Mesendoderm (in vitro differentiated cells): ENCODE data around the gene SLC2A11.

Experiments
- DNase-seq: peaks from one replicate; pipeline ENCODE4 v3.0.0; 2013
- H2AK5ac ChIP-seq: 2 replicates; pipeline ENCODE4 v1.6.1; 2013; ENCODE audit warnings: low read length, inconsistent platforms
- H2BK120ac ChIP-seq: 2 replicates; pipeline ENCODE4 v1.6.1; 2013; ENCODE audit warnings: low read depth, mild to moderate bottlenecking, low read length, moderate library complexity, mixed read lengths
- H2BK15ac ChIP-seq: replicated peaks from 2 replicates; pipeline ENCODE4 v1.6.1; 2013; ENCODE audit warnings: low read depth, mild to moderate bottlenecking, moderate library complexity
- H2BK5ac ChIP-seq: 2 replicates; pipeline ENCODE4 v1.6.1; 2013; ENCODE audit warnings: low read length, inconsistent platforms
- H3K18ac ChIP-seq: 2 replicates; pipeline ENCODE4 v1.6.1; 2013; ENCODE audit warnings: mild to moderate bottlenecking, low read length, mixed read lengths
- H3K23ac ChIP-seq: one replicate; pipeline ENCODE4 v1.6.1; 2013; ENCODE audit warnings: low read length
- H3K27ac ChIP-seq: 2 replicates; pipeline ENCODE4 v1.5.1; 2013; ENCODE audit warnings: low read depth, mild to moderate bottlenecking, inconsistent platforms, low read length, moderate library complexity
- H3K27me3 ChIP-seq: 2 replicates; pipeline ENCODE4 v1.6.1; 2013; ENCODE audit warnings: low read length, control low read depth, mild to moderate bottlenecking, inconsistent platforms; ENCODE audit not compliant: insufficient read depth, poor library complexity
- H3K36me3 ChIP-seq: 2 replicates; pipeline ENCODE4 v1.6.1; 2013; ENCODE audit warnings: low read length, inconsistent platforms; ENCODE audit not compliant: control insufficient read depth, insufficient read depth
- H3K4ac ChIP-seq: one replicate; pipeline ENCODE4 v1.6.1; 2013; ENCODE audit warnings: low read depth, mild to moderate bottlenecking, low read length, moderate library complexity
- H3K4me1 ChIP-seq: 2 replicates; pipeline ENCODE4 v1.6.1; 2013; ENCODE audit warnings: low read depth, low read length, inconsistent platforms; ENCODE audit not compliant: control insufficient read depth
- H3K4me2 ChIP-seq: 2 replicates; pipeline ENCODE4 v1.6.1; 2013; ENCODE audit warnings: low read length
- H3K4me3 ChIP-seq: 2 replicates; pipeline ENCODE4 v1.5.1; 2013; ENCODE audit warnings: mild to moderate bottlenecking, low read length
- H3K56ac ChIP-seq: one replicate; pipeline ENCODE4 v1.6.1; 2013; ENCODE audit warnings: low read length
- H3K79me1 ChIP-seq: 2 replicates; pipeline ENCODE4 v1.6.1; 2013; ENCODE audit warnings: low read length, inconsistent platforms
- H3K79me2 ChIP-seq: 2 replicates; pipeline ENCODE4 v1.6.1; 2013; ENCODE audit warnings: mild to moderate bottlenecking, low read length; ENCODE audit not compliant: control insufficient read depth, insufficient read depth
- H3K9ac ChIP-seq: 2 replicates; pipeline ENCODE4 v1.6.1; 2013; ENCODE audit warnings: low read length, inconsistent platforms
- H4K5ac ChIP-seq: one replicate; pipeline ENCODE4 v1.6.1; 2013; ENCODE audit warnings: low read length
- H4K8ac ChIP-seq: one replicate; pipeline ENCODE4 v1.6.1; 2013; ENCODE audit warnings: low read depth, mild to moderate bottlenecking, control low read depth, low read length, moderate library complexity
- WGBS: extraction: QIAGEN DNeasy Blood & Tissue Kit; methylation state at CpG from one replicate; pipeline ENCODE4 v1.1.7; 2013; ENCODE audit warnings: low lambda C conversion rate, missing lambda C conversion rate; ENCODE audit not compliant: insufficient coverage; ENCODE audit errors: extremely low coverage; 5-methylcytosine and 5-hydroxymethylcytosine counted together

The SLC2A11 gene

GRCh38 chr22:23841736-23842445 is 15.8 kb upstream of the SLC2A11 start:
- no peak overlapping the region for H4K5ac ChIP-seq
- WGBS = no CpG with 5 or more reads among the region's 20 CpGs
- DNase-seq = no peak

GRCh38 chr22:23842599-23842998 is 15.1 kb upstream of the SLC2A11 start:
- Histone ChIP-seq H3K56ac (no peak overlapping the region), H3K4me1 (peaks cover 3% of the 10 kb centered on the region)

More at GRCh38 chr22:23841736-23842445, 15.8 kb upstream of the SLC2A11 start:
- H3K36me3 ChIP-seq = no peaks in the 10 kb centered on the region
- H3K4ac ChIP-seq = no peak overlapping the region
- H3K4me2 ChIP-seq = no peak overlapping the region
- H3K4me1 ChIP-seq = peaks cover 3% of the 10 kb centered on the region
- no peak overlapping the region for H3K56ac ChIP-seq
- H3K4me3 ChIP-seq = no peak overlapping the region
- no peak overlapping the region for H2BK15ac ChIP-seq
- H3K27ac ChIP-seq = no peak overlapping the region
- no peak overlapping the region for H3K9ac ChIP-seq
- no peak overlapping the region for H3K23ac ChIP-seq
- no peak overlapping the region for H4K8ac ChIP-seq
- H3K79me2 ChIP-seq = no peaks in the 10 kb centered on the region
- H3K79me1 ChIP-seq = no peaks in the 10 kb centered on the region
- H2BK120ac ChIP-seq = no peak overlapping the region
- no peak overlapping the region for H2BK5ac ChIP-seq
- H3K27me3 ChIP-seq = no peaks in the 10 kb centered on the region
- H2AK5ac ChIP-seq = no peak overlapping the region
- H3K18ac ChIP-seq = no peak overlapping the region

GRCh38 chr22:23844739-23845202 is 12.9 kb upstream of the SLC2A11 start:
- Histone ChIP-seq H3K79me1 (no peaks in the 10 kb centered on the region), H2BK15ac (no peak overlapping the region), H3K4ac (no peak overlapping the region), H2BK120ac (no peak overlapping the region), H4K8ac (no peak overlapping the region), H2BK5ac (no peak overlapping the region), H3K23ac (no peak overlapping the region), H3K4me3 (no peak overlapping the region), H3K4me1 (peaks cover 2% of the 10 kb centered on the region), H3K18ac (no peak overlapping the region), H3K9ac (no peak overlapping the region), H3K27ac (no peak overlapping the region), H3K36me3 (no peaks in the 10 kb centered on the region), H3K4me2 (no peak overlapping the region), H2AK5ac (no peak overlapping the region), H3K79me2 (no peaks in the 10 kb centered on the region), H4K5ac (no peak overlapping the region), H3K27me3 (no peaks in the 10 kb centered on the region), H3K56ac (no peak overlapping the region)
- no CpG with 5 or more reads among the region's 8 CpGs for WGBS
- no peak for DNase-seq

More at GRCh38 chr22:23842599-23842998, 15.1 kb upstream of the SLC2A11 start:
- H2BK120ac ChIP-seq = no peak overlapping the region
- H4K5ac ChIP-seq = no peak overlapping the region
- DNase-seq = no peak
- H3K23ac ChIP-seq = no peak overlapping the region
- no CpG with 5 or more reads among the region's 4 CpGs for WGBS
- H3K79me2 ChIP-seq = no peaks in the 10 kb centered on the region
- H3K79me1 ChIP-seq = no peaks in the 10 kb centered on the region
- H2BK15ac ChIP-seq = no peak overlapping the region
- no peak overlapping the region for H3K4ac ChIP-seq
- H3K18ac ChIP-seq = no peak overlapping the region
- no peak overlapping the region for H3K4me3 ChIP-seq
- H4K8ac ChIP-seq = no peak overlapping the region
- H3K36me3 ChIP-seq = no peaks in the 10 kb centered on the region
- H3K4me2 ChIP-seq = no peak overlapping the region
- no peak overlapping the region for H2BK5ac ChIP-seq
- no peak overlapping the region for H2AK5ac ChIP-seq
- no peak overlapping the region for H3K27ac ChIP-seq
- H3K27me3 ChIP-seq = no peaks in the 10 kb centered on the region
- no peak overlapping the region for H3K9ac ChIP-seq

GRCh38 chr22:23845265-23846080 is 12.2 kb upstream of the SLC2A11 start:
- Histone ChIP-seq H2BK5ac (no peak overlapping the region), H3K27ac (no peak overlapping the region), H3K36me3 (no peaks in the 10 kb centered on the region), H3K9ac (no peak overlapping the region), H3K4me1 (peaks cover 2% of the 10 kb centered on the region), H2BK15ac (no peak overlapping the region), H3K56ac (no peak overlapping the region), H3K4me3 (no peak overlapping the region), H3K27me3 (no peaks in the 10 kb centered on the region), H2AK5ac (no peak overlapping the region), H4K8ac (no peak overlapping the region), H4K5ac (no peak overlapping the region), H3K4ac (no peak overlapping the region), H3K4me2 (no peak overlapping the region), H3K79me1 (no peaks in the 10 kb centered on the region), H2BK120ac (no peak overlapping the region), H3K79me2 (no peaks in the 10 kb centered on the region), H3K23ac (no peak overlapping the region), H3K18ac (no peak overlapping the region)
- no peak for DNase-seq
- no CpG with 5 or more reads among the region's 9 CpGs for WGBS

- no peak overlapping the region for H2BK5ac ChIP-seq
- no peaks in the 10 kb centered on the region for H3K79me1 ChIP-seq
- no peak overlapping the region for H2BK15ac ChIP-seq
- H3K4me2 ChIP-seq = no peak overlapping the region
- no peak overlapping the region for H4K8ac ChIP-seq
- H3K9ac ChIP-seq = peak overlapping the region; percentile 3
- H3K4me1 ChIP-seq = peaks cover 2% of the 10 kb centered on the region
- H2BK120ac ChIP-seq = no peak overlapping the region
- no peak overlapping the region for H3K4me3 ChIP-seq
- peak overlapping the region; percentile 25 for H3K27ac ChIP-seq
- peak overlapping the region; percentile 3 for H3K18ac ChIP-seq
- H3K4ac ChIP-seq = no peak overlapping the region
- WGBS = no CpG with 5 or more reads among the region's 7 CpGs
- peak overlapping the region; percentile 39 for H3K56ac ChIP-seq
- no peaks in the 10 kb centered on the region for H3K27me3 ChIP-seq
- no peak overlapping the region for H4K5ac ChIP-seq
- DNase-seq = no peak
- no peaks in the 10 kb centered on the region for H3K36me3 ChIP-seq
- no peak overlapping the region for H2AK5ac ChIP-seq
- no peaks in the 10 kb centered on the region for H3K79me2 ChIP-seq
- no peak overlapping the region for H3K23ac ChIP-seq
Measured at GRCh38 chr22:23846081-23846469, 11.6 kb upstream of the SLC2A11 start.
